HepG2 (cell line): ENCODE measurements around the gene PIMREG.

Source experiments
- CTCF ChIP-seq: sonication (generic); formaldehyde crosslinking; IDR thresholded peaks from 2 replicates; pipeline ENCODE4 v1.5.0; 2020; ENCODE audit warnings: mild to moderate bottlenecking, missing genetic modification reagents, moderate library complexity
- ESRRA ChIP-seq: sonication (generic); formaldehyde crosslinking; IDR thresholded peaks from 2 replicates; pipeline ENCODE4 v1.5.1; 2020; ENCODE audit warnings: mild to moderate bottlenecking, low read depth, missing genetic modification reagents
- HOXA9 ChIP-seq: sonication (generic); formaldehyde crosslinking; IDR thresholded peaks from 2 replicates; pipeline ENCODE4 v1.8.1; 2022; ENCODE audit warnings: missing genetic modification reagents, mild to moderate bottlenecking, moderate library complexity, borderline replicate concordance

DNA sequence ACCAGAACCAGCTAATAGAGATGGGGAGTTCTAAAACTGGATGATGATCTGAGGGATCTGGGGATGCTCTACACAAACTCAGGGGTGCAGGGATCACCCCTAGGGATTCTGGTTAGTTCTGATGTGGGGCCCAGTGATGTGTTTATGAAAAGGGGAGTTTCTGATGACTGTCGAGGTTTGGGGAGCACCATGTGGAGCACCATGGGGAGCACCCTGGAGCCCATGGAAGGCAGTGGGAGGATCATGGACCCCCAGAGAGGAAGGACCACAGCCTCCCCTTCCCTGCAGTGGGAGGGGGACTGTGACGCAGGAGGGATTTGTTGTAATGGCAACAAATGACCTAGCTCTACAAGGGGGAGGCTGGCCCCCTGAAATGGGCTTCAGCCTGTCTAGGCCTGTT, 18.4 kb downstream of the PIMREG start:
- TF ChIP-seq CTCF (CRISPR knock-in tag) (no peak), ESRRA (CRISPR knock-in tag) (no peak), HOXA9 (CRISPR knock-in tag) (no peak)
